OCI-M2 (cell line): Measurements from ENCODE around the gene HHEX.
A peak's percentile ranks its signal among the peaks of the same experiment; 100 is the strongest.
"Not testable (repeated sequence)": the region's sequence is repeated elsewhere in the genome, so short reads cannot be mapped to it uniquely, and the experiment has no call there.

ENCODE experiments used
- DNase-seq: peaks from one replicate; lab custom pipeline; 2025; ENCODE audit not compliant: unreplicated experiment; lab: John Stamatoyannopoulos, UW

HHEX gene

DNA sequence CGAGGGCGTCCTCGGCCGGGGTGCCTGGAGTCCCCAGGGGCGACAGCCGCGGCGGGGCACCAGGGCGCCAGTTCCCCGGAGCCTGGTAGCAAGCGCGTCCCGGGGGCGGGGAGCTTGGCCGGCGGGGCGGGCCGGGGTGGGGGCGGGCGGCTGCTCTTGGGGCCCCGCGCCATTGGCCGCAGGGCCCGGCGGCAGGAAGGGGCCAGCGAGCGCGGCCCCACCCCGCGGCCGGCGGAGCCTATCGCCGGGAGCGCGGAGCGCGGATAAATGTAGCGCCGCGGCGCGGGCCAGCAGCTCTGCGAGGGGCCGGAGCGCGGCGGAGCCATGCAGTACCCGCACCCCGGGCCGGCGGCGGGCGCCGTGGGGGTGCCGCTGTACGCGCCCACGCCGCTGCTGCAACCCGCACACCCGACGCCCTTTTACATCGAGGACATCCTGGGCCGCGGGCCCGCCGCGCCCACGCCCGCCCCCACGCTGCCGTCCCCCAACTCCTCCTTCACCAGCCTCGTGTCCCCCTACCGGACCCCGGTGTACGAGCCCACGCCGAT lies at the start of gene HHEX:
TSS of gene HHEX (plus strand) at position 293 of the 548 bp plus-strand sequence. CDS start at position 325, 32 bp downstream.
- no peak for DNase-seq

DNA sequence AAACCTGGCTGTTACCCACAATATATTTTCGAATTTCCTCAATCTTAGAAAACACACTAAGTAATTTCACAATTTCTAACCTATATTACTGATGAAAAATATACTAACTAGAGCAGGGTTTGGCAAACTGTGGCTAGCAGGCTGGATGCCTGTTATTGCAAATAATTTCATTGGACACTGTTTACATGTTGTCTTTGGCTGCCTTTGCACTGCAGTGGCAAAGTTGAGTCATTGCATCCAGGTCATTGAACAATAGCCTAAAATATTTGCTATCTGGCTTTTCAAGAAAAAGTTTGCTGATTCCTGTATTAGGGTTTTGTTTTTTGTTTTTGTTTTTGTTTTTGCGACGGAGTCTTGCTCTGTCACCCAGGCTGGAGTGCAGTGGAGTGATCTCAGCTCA lies 49.6 kb upstream of the HHEX start:
- no peak for DNase-seq

DNA sequence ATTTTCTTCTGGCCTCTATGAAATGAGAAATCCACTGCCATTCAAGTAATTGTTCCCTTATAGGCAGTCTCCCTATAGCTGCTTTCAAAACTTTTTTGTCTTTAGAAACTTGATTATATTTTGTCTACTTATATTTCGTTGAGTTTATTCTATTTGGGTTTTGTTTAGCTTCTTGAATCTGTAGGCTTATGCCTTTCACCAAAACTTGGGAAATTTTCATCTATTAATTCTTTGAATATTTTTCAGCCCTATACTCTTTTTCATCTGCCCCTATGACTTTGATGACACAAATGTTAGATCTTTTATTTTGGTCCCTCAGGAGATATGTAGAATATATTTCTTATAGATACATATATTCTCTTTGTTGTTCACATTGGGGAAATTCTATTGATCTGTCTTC lies 48.3 kb upstream of the HHEX start:
- no peak for DNase-seq

DNA sequence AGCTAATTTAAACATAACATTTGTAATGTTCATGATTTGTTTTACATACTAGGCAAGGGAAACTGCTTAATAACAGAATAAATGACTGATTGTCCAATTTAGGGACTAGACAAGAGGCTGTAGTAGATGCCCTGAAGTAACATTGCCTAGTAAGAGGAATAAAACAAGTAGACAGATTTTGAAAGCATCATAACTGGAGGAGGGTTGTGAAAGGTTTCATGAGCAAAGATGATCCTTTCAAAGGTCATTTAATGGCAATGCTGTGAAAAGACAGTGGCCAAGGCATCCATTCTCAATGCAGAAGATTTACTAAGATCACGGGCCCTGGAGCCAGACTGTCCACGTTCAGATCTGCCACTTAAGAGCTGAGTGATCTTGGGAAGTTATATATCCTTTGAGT lies 44.8 kb upstream of the HHEX start:
- no peak for DNase-seq

DNA sequence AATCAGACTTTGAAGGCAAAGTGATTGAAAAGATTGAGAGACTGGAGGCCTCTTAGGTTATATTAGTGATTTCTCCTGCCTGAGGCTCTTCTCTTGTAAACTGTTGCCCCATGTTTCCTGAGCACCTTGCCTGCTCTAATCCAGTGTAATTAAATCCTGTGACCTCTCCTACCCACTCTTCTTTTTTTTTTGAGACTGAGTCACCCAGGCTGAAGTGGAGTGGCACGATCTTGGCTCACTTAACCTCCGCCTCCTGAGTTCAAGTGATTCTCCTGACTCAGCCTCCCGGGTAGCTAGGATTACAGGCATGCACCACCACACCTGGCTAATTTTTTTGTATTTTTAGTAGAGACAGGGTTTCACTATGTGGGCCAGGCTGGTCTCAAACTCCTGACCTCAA lies 38.9 kb upstream of the HHEX start:
- DNase-seq = not testable (repeated sequence)

DNA sequence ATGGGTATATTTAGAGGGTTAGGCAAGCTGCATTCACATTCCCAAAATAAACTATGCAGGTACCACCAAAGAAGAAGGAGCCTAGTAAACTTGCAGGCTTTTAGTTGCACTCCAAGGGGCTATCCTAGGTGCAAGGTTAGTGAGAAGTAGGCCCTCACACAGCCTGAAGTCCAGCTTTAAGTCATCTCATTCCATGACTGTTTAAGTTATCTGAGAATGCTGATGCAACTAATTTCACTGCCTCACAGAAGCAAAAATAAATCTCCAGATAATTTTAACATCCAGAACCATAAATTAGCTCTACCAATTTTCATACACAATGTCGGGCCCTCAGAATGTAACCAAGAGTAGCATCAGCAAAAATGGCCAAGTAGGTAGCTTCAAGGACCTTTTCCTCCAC lies 34.3 kb upstream of the HHEX start:
- no peak for DNase-seq

DNA sequence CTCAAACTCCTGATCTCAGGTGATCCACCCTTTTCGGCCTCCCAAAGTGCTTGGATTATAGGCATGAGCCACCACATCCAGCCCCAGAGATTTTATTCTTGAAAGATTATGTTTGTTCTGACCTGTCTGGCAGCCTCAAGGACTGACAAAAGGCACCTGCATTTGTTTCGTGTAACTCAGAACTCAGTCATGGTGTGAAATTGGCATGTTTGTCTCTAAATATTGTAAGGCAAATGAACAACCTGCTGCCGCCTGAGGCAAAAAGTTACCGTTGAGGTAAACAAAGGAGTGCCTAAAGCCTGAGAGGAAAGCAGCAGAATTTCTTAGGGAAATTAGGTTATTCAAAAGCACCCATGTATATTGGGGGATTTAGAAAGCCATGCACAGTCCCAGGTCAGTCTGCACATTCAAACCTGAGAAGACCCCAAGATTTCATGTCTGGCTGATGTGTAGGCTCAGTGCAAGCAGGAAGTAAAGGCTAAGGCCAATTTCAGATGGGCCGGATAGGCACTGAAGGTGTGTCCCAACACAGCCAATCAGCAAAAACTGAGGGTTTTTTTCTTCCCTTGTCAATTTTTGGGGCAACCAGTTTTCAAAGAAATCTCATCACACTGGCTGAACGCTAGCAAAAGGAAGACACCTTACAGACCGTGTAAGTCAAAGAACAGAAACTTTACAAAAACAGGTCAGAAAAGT lies 33.3 kb upstream of the HHEX start:
- no peak for DNase-seq

DNA sequence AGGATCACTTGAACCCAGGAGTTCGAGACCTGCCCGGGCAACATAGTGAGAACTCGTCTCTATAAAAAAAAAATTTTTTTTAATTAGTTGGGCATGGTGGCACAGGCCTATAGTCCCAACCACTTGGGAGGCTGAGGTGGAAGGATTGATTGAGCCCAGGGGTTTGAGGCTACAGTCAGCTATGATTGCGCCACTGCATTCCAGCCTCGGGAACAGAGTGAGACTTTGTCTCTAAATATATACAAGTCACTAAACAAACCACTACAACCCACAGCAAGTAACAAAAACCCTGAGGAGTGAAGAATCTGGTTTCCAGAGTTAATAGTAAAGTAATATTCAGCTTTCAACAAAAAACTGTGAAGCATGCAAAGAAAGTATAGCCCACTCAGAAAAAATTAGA lies 32.7 kb upstream of the HHEX start:
- DNase-seq = no peak

DNA sequence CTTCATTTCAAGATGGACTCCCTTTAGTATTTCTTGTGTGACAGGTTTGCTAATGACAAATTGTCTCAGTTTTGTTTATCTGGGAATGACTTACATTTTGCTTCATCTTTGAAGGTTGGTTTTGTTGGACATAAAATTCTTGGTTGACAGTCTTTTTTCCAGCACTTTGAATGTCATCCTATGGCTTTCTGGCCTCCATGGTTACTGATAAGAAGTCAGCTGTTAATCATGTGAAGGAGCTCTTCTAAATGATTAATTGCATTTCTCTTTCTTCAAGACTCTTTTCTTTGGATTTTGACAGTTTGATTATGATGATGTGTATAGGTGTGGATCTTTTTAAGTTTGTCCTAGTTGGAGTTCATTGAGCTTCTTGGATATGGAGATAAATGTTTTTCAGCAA lies 26.9 kb upstream of the HHEX start:
- DNase-seq = no peak

DNA sequence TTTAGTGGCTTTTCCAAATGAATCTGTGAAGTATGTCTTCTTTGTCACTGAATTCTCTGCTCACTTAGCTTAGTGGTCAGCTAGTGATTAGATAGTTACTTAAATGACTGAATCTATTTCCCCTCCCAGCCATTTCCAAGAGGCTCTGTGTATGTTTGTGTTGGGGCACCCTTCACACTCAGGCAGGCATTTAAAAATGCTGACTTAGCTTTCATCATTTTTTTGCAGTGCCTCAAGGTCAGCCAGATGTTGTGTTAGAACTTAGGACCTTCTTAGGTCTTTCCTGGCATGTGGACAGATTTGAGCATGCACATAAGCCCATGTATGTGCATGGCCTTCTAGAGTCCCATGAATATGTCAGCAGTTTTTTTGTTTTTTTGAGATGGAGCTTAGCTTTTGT lies 25.4 kb upstream of the HHEX start:
- DNase-seq = no peak

DNA sequence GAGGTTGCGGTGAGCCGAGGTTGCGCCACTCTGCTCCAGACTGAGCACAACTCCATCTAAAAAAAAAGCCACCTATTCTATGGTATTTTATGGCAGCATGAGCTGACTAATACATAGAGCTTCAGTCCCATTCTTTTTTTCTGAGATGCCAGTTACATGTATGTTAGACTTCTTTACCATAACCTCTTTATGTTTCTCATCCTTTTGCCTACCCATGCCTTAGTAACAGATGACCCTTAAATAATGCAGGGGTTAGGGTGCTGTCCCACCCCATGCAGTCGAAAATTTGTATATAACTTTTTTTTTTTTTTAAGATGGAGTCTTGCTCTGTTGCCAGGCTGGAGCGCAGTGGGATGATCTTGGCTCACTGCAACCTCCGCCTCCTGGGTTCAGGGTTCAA lies 22.7 kb upstream of the HHEX start:
- DNase-seq = no peak

DNA sequence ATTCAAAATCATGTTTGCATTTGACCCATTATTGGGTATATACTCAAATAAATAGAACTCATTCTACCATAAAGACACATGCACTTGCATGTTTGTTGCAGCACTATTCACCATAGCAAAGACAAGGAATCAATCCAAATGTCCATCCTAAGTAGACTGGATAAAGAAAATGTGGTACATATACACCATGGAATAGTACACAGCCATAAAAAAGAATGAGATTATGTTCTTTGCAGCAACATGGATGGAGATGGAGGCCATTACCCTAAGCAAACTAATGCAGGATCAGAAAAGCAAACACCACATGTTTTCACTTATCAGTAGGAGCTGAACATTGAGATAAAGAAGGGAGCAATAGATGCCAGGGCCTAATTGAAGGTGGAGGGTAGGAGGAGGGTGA lies 12.0 kb upstream of the HHEX start:
- DNase-seq = no peak

DNA sequence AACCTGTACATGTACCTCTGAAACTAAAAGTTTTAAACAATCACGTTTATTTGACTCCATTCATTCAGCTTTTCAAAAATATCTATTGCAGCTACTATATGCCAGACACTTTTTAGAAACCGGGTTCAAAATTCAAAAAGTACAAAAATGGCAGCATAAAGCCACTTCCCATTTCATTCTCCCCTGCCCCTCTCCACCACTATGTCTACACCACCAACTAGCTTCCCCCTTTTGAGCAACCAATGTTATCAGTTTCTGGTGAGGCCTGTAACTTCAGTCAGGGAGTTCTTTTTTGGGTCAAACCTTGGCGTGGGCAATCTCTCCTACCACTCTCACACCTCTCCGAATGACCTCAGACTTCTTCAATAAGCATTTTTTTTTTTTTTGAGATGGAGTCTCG lies 11.5 kb upstream of the HHEX start:
- no peak for DNase-seq

DNA sequence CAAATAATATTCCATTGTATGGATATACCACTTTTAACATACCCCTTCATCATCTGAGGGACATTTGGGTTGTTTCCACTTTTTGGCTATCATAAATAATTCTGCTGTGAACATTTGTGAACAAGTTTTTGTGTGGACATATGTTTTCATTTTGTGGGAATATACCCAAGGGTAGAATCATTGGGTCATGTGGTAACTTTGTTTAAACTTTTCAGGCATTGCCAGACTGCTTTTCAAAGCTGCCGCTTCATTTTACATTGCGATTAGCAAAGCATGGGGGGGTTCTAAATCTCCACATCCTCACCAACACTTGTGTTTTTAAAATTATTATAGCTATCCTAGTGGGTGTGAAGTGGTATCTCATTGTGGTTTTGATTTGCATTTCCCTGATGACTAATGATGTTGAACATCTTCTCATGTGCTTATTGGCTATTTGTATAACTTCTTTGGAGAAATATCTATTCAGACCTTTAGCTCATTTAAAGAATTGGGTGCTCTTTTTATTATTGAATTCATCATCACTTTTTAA lies 8.4 kb upstream of the HHEX start:
- DNase-seq = no peak

DNA sequence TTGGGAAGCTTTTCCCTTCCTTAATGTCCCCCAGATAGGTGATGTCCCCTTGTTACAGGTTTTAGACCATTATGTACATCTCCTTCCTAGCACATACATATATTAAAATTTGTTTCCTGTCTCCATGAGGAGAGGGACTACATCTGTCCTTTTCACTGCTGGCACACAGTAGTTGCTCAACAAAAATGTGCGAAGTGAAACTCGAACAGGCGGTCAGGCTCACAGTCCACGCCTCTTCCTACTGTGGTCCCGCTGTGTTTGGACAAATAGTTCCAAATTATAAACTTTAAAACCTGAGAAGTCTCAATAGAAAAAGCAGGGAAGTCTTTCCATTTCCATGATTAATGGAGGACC lies 1.2 kb upstream of the HHEX start:
- no peak for DNase-seq

DNA sequence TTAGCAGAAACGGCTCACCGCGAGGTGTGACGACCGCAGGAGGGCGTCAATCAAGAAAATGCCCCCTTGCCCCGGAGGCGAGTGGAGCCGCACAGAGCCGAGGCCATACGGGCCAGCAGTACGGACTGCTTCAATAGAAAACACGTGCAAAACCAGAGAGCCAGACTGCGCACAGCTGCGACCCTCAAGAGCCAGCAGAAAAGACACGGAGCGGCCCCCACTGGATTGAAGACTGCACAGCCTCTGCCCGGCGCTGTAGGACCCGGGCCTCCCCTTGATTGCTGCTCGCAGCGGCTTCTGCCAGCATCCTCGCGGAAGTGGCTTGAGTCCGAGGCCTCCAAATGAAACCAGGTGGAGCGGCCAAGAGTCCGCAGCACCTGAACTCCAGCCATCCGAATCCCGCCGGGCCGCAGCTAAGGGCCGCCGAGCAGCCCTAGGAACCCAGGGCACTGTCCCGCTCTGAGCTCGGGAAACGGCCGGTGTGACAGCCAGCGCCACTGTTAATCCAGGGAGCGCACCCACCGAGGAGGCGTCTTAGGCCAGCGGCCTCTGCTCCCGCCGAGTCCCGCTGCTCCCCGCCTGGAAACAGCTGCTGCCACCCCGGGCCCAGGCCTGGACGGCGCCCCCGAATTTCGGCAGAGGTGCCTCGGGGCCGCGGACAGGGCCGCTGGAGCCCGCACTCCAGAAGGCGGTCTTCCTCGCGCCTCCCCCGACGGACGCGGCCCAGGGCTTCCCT lies 660 bp upstream of the HHEX start:
- no peak for DNase-seq

DNA sequence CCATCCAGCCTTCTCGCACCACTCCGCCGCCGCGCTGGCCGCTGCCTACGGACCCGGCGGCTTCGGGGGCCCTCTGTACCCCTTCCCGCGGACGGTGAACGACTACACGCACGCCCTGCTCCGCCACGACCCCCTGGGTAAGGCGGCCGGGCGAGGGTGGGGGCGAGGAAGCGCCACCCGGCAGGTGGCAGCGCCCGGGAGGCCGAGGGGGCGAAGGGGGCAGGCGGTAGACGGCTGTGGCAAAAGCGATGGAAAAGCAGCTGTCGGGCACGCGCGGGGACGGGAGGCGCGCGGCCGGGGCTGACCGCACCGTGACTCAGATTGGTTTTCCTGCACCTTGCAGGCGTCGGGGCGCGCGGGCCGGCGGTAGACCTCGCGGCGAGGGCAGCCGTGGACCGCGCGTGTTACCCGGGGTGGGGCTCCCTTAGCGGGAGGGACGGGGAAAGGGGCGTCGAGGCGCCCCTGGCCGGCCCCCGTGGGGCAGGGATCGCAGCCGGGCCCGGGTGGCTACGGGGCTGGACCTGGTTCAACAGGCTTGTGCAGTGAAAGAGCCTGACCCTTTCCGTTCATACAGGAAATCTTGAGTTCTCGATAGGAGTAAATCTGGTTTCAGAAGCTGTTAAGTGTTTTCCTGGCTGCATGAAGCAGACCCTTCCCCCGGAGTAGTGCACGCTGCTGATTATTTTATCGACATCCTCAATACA lies 608 bp downstream of the HHEX start:
- peak; percentile 83 for DNase-seq

DNA sequence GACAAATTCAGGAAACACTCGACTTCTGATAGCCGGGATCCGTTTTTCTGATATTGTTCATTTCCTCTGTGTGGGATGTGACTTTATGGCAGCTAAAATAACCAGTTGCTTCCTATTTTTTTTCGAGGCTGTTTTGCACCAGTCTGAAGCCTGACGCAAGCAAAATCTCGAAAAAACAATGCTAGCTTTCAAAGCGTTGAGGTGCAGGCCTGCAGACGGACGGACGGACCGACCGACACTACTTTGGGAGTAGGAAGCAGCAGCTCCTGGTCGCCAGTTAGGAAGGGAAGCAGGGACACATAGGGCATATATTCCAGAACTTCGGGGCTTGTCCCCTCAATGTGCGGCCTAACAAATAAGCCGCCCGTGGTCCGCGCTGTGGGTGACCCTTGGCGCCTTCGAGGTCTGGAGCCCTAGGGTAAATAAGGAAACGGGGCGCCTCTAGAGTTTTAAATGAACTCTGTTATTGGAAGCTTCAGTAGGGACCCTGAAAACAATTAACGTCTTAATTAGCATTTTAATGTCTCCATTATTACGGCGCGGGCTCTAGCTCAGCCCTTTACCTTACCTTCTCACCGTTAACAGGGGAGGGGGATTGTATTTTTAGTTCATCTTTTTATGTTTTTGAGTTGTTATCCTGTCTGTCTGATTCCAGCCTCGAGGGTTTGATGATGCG lies 1.3 kb downstream of the HHEX start:
- DNase-seq = no peak

DNA sequence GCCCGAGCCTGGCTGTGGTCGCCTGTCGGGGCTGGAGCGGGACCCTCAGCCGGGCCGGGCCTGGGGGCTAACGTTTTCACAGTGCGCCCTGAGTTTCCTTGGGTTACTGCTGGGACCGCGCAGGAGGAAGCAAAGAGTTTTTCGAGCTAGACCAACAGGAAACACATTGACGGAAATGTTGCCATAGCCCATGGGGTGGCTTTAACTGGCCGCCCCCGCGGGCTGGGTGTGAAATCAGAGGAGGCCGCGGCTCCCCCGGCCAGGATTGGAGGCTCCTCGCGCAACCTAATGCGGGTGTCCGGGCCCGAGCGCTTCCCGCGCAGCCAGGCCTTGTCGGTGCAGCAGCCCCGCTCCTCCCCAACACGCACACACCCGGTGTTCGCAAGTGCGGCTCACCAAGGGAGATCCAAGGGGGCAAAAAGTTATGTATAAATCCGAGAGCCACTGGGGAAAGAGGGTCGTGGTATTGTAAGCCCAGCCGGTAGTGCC lies 1.9 kb downstream of the HHEX start:
- no peak for DNase-seq

DNA sequence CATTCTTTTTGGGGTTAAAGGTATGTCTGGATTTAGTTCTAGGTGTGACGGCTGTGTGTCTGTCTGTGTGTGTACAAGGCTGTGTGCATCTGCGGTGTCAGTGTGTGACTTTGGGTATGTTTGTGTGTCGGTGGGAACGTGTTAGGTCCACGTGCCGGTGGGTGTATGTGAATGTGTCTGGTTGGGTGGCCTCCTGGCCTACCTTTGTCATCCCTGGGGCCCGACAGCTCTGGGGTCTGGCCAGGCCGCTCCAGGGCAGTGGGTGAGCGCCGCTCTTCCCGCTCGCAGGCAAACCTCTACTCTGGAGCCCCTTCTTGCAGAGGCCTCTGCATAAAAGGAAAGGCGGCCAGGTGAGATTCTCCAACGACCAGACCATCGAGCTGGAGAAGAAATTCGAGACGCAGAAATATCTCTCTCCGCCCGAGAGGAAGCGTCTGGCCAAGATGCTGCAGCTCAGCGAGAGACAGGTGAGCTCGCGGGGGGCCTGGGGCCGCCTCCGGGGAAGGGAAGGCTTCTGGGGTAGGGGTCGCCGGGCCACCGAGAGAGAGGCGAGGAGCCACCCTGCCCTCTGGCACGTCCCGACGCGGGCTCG lies 2.4 kb downstream of the HHEX start:
- no peak for DNase-seq
